Measurements from ENCODE around the gene ALKBH4. TPM values are rescaled to one million over a fixed set of nuclear protein-coding genes. Genes with fewer than 3 reads are reported as not detected.

The ALKBH4 gene
- total and polyA plus RNA-seq, 8 donors, result 1.2 to 27.4 (median 8.7) TPM

GRCh38 chr7:102407910-102408309, 56.8 kb downstream of the ALKBH4 start:
- H3K36me3 ChIP-seq, result peaks cover 65 to 100% (median 100%) of the 10 kb centered on the region in 4 donors

More at GRCh38 chr7:102407910-102408309, 56.8 kb downstream of the ALKBH4 start:
- 90 to 97% (median 95%) methylated on average over 6 of the region's 6 CpGs for WGBS, 5 donors
- no peak for DNase-seq
- no peak overlapping the region for H3K27ac ChIP-seq
- TF ChIP-seq CTCF (IDR thresholded peaks at IDR 0.05), result no peak
- no peak for TF ChIP-seq POLR2AphosphoS5 (IDR thresholded peaks at IDR 0.05)
- TF ChIP-seq POLR2A (IDR thresholded peaks at IDR 0.05), result no peak
- no peak for TF ChIP-seq EP300 (IDR thresholded peaks at IDR 0.05)
- H3K4me1 ChIP-seq, result peaks cover 0 to 13% (median 4%) of the 10 kb centered on the region in 4 donors
- intact Hi-C loops (cut with DNase I; ENCODE audit: low total_unique reads), result no loop called here
- H3K4me3 ChIP-seq, result no peak overlapping the region
- H3K27me3 ChIP-seq, result no peaks in the 10 kb centered on the region
- H3K9me3 ChIP-seq, result no peaks in the 10 kb centered on the region

Other genes with a start within 250 kb of the ALKBH4 start
- gene SH2B2, start 178.0 kb downstream of the ALKBH4 start, total RNA-seq, result 10 to 100 TPM in 1 of 5 donors, 1 to 10 TPM in 2, under 1 TPM in 1, not detected in 1; 0.37 to 11.1 (median 6.5) TPM
- gene SH2B2, start 178.0 kb downstream of the ALKBH4 start, polyA plus RNA-seq, result 1 to 10 TPM; 2.3 to 2.7 (median 2.6) TPM
- gene SPDYE6, start 108.4 kb downstream of the ALKBH4 start, total RNA-seq, result not detected
- not detected for gene SPDYE6, start 108.4 kb downstream of the ALKBH4 start, polyA plus RNA-seq
- gene PRKRIP1, start 68.5 kb downstream of the ALKBH4 start, total RNA-seq, result 10 to 100 TPM; 23.9 to 92.7 (median 34.0) TPM
- gene PRKRIP1, start 68.5 kb downstream of the ALKBH4 start, polyA plus RNA-seq, result 10 to 100 TPM; 23.5 to 29.6 (median 28.7) TPM
- gene ORAI2, start 31.3 kb downstream of the ALKBH4 start, total RNA-seq, result 10 to 100 TPM in 1 of 5 donors, 1 to 10 TPM in 2, under 1 TPM in 1, not detected in 1; 0.58 to 44.3 (median 9.1) TPM
- gene ORAI2, start 31.3 kb downstream of the ALKBH4 start, polyA plus RNA-seq, result 1 to 10 TPM; 1.9 to 8.0 (median 5.7) TPM
- 100 to 1,000 TPM in 1 of 5 donors, 10 to 100 TPM in 3, 1 to 10 TPM in 1; 4.5 to 238 (median 14.7) TPM for gene LRWD1, start 121 bp upstream of the ALKBH4 start, total RNA-seq
- gene LRWD1, start 121 bp upstream of the ALKBH4 start, polyA plus RNA-seq, result 10 to 100 TPM in 2 of 3 donors, 1 to 10 TPM in 1; 9.1 to 12.7 (median 11.4) TPM
- gene POLR2J, start 14.1 kb upstream of the ALKBH4 start, total RNA-seq, result 1 to 10 TPM; 1.2 to 8.1 (median 5.7) TPM
- gene POLR2J, start 14.1 kb upstream of the ALKBH4 start, polyA plus RNA-seq, result 100 to 1,000 TPM; 100 to 152 (median 141) TPM
- gene RASA4B, start 52.9 kb upstream of the ALKBH4 start, total RNA-seq, result 10 to 100 TPM in 4 of 5 donors, 1 to 10 TPM in 1; 8.6 to 28.6 (median 13.0) TPM
- gene RASA4B, start 52.9 kb upstream of the ALKBH4 start, polyA plus RNA-seq, result 10 to 100 TPM in 2 of 3 donors, 1 to 10 TPM in 1; 9.3 to 35.9 (median 23.2) TPM
- gene UPK3BL2, start 78.8 kb upstream of the ALKBH4 start, total RNA-seq, result 10 to 100 TPM in 3 of 5 donors, under 1 TPM in 1, not detected in 1; 0.89 to 37.3 (median 11.3) TPM
- 10 to 100 TPM in 1 of 3 donors, not detected in 2; 15.5 TPM for gene UPK3BL2, start 78.8 kb upstream of the ALKBH4 start, polyA plus RNA-seq
- gene SPDYE2, start 86.4 kb upstream of the ALKBH4 start, total RNA-seq, result not detected
- not detected for gene SPDYE2, start 86.4 kb upstream of the ALKBH4 start, polyA plus RNA-seq
- gene POLR2J3, start 107.7 kb upstream of the ALKBH4 start, total RNA-seq, result 10 to 100 TPM; 13.8 to 84.3 (median 33.8) TPM
- 10 to 100 TPM in 2 of 3 donors, 1 to 10 TPM in 1; 6.9 to 40.8 (median 33.0) TPM for gene POLR2J3, start 107.7 kb upstream of the ALKBH4 start, polyA plus RNA-seq
- 10 to 100 TPM in 4 of 5 donors, 1 to 10 TPM in 1; 7.6 to 57.2 (median 17.4) TPM for gene RASA4, start 151.9 kb upstream of the ALKBH4 start, total RNA-seq
- 10 to 100 TPM; 11.5 to 17.4 (median 13.1) TPM for gene RASA4, start 151.9 kb upstream of the ALKBH4 start, polyA plus RNA-seq
- gene UPK3BL1, start 177.9 kb upstream of the ALKBH4 start, total RNA-seq, result 10 to 100 TPM in 3 of 5 donors, 1 to 10 TPM in 2; 5.5 to 28.3 (median 20.4) TPM
- gene UPK3BL1, start 177.9 kb upstream of the ALKBH4 start, polyA plus RNA-seq, result 10 to 100 TPM; 20.2 to 80.7 (median 29.0) TPM
- gene SPDYE2B, start 185.5 kb upstream of the ALKBH4 start, total RNA-seq, result not detected
- gene SPDYE2B, start 185.5 kb upstream of the ALKBH4 start, polyA plus RNA-seq, result not detected
- gene POLR2J2, start 206.8 kb upstream of the ALKBH4 start, total RNA-seq, result 10 to 100 TPM in 2 of 5 donors, 1 to 10 TPM in 2, not detected in 1; 1.3 to 17.4 (median 12.1) TPM
- gene POLR2J2, start 206.8 kb upstream of the ALKBH4 start, polyA plus RNA-seq, result 1 to 10 TPM in 2 of 3 donors, under 1 TPM in 1; 0.46 to 1.8 (median 1.4) TPM